ENCODE results near the gene OR52I2.

Gene OR52I2

GRCh38 chr11:4581443-4581842 is at the start of gene OR52I2:
TSS of gene OR52I2 (plus strand) at chr11:4581743.
- DNase-seq (ENCODE audit: insufficient read length, low spot score) = no peak
- TF ChIP-seq POLR2A (IDR thresholded peaks at IDR 0.05; ENCODE audit: low read depth, low read length) = no peak
- no peak for FAIRE-seq

GRCh38 chr11:4539603-4540219 is 41.8 kb upstream of the OR52I2 start:
- DNase-seq (ENCODE audit: insufficient read length, low spot score) (peak; percentile 25), FAIRE-seq (peak; percentile 85)
- no peak for TF ChIP-seq POLR2A (IDR thresholded peaks at IDR 0.05; ENCODE audit: low read depth, low read length)

- DNase-seq (ENCODE audit: insufficient read length, low spot score) (no peak), FAIRE-seq (no peak)
- TF ChIP-seq POLR2A (IDR thresholded peaks at IDR 0.05; ENCODE audit: low read depth, low read length) = no peak
Measured at GRCh38 chr11:4541071-4541470, 40.5 kb upstream of the OR52I2 start.

GRCh38 chr11:4543561-4543960 is 38.0 kb upstream of the OR52I2 start:
- no peak for DNase-seq (ENCODE audit: insufficient read length, low spot score)
- no peak for TF ChIP-seq POLR2A (IDR thresholded peaks at IDR 0.05; ENCODE audit: low read depth, low read length)
- FAIRE-seq = no peak

- no peak for DNase-seq (ENCODE audit: insufficient read length, low spot score)
- no peak for FAIRE-seq
- TF ChIP-seq POLR2A (IDR thresholded peaks at IDR 0.05; ENCODE audit: low read depth, low read length) = no peak
Measured at GRCh38 chr11:4544891-4545290, 36.7 kb upstream of the OR52I2 start, which contains the start of gene OR52M1. TSS of gene OR52M1 (plus strand) at chr11:4545191. CDS start at chr11:4545191, 0 bp downstream.

GRCh38 chr11:4546878-4547277 is 34.7 kb upstream of the OR52I2 start:
- no peak for TF ChIP-seq POLR2A (IDR thresholded peaks at IDR 0.05; ENCODE audit: low read depth, low read length)
- no peak for FAIRE-seq
- no peak for DNase-seq (ENCODE audit: insufficient read length, low spot score)

- TF ChIP-seq POLR2A (IDR thresholded peaks at IDR 0.05; ENCODE audit: low read depth, low read length) = no peak
- no peak for FAIRE-seq
Measured at GRCh38 chr11:4547416-4547815, 34.1 kb upstream of the OR52I2 start.

GRCh38 chr11:4551346-4551979 is 30.1 kb upstream of the OR52I2 start:
- no peak for TF ChIP-seq POLR2A (IDR thresholded peaks at IDR 0.05; ENCODE audit: low read depth, low read length)
- DNase-seq (ENCODE audit: insufficient read length, low spot score) = no peak
- FAIRE-seq = no peak

More at GRCh38 chr11:4547416-4547815, 34.1 kb upstream of the OR52I2 start:
- DNase-seq (ENCODE audit: insufficient read length, low spot score) = no peak

GRCh38 chr11:4559527-4560440 is 21.8 kb upstream of the OR52I2 start:
- TF ChIP-seq POLR2A (IDR thresholded peaks at IDR 0.05; ENCODE audit: low read depth, low read length) = no peak
- no peak for FAIRE-seq
- no peak for DNase-seq (ENCODE audit: insufficient read length, low spot score)

GRCh38 chr11:4560467-4560866 is 21.1 kb upstream of the OR52I2 start:
- no peak for FAIRE-seq
- no peak for TF ChIP-seq POLR2A (IDR thresholded peaks at IDR 0.05; ENCODE audit: low read depth, low read length)
- no peak for DNase-seq (ENCODE audit: insufficient read length, low spot score)

- no peak for FAIRE-seq
- TF ChIP-seq POLR2A (IDR thresholded peaks at IDR 0.05; ENCODE audit: low read depth, low read length) = no peak
- no peak for DNase-seq (ENCODE audit: insufficient read length, low spot score)
Measured at GRCh38 chr11:4565371-4565770, 16.2 kb upstream of the OR52I2 start.

- FAIRE-seq (no peak), DNase-seq (ENCODE audit: insufficient read length, low spot score) (no peak)
- TF ChIP-seq POLR2A (IDR thresholded peaks at IDR 0.05; ENCODE audit: low read depth, low read length) = no peak
Measured at GRCh38 chr11:4569075-4569474, 12.5 kb upstream of the OR52I2 start.

- DNase-seq (ENCODE audit: insufficient read length, low spot score) = no peak
- no peak for TF ChIP-seq POLR2A (IDR thresholded peaks at IDR 0.05; ENCODE audit: low read depth, low read length)
- FAIRE-seq = no peak
Measured at GRCh38 chr11:4576880-4577279, 4.7 kb upstream of the OR52I2 start.

- FAIRE-seq (no peak), DNase-seq (ENCODE audit: insufficient read length, low spot score) (no peak)
Measured at GRCh38 chr11:4577761-4578160, 3.8 kb upstream of the OR52I2 start.

More at GRCh38 chr11:4577761-4578160, 3.8 kb upstream of the OR52I2 start:
- no peak for TF ChIP-seq POLR2A (IDR thresholded peaks at IDR 0.05; ENCODE audit: low read depth, low read length)
